Stimulated activated CD8-positive, alpha-beta memory T cell treated with anti-CD3 and anti-CD28 coated beads, Interleukin-2, amount 100 ng/mL, for 48 hours (primary cell): Measurements from ENCODE around the gene PCDHA9.
"Not testable (repeated sequence)": the region's sequence is repeated elsewhere in the genome, so short reads cannot be mapped to it uniquely, and the experiment has no call there.

Experiments used
- DNase-seq, 2 donors: peaks; one replicate each; pipeline ENCODE4 v3.0.0-alpha.2; 2020; ENCODE audit warnings: low read depth in 2 of 2

Gene PCDHA9

DNA sequence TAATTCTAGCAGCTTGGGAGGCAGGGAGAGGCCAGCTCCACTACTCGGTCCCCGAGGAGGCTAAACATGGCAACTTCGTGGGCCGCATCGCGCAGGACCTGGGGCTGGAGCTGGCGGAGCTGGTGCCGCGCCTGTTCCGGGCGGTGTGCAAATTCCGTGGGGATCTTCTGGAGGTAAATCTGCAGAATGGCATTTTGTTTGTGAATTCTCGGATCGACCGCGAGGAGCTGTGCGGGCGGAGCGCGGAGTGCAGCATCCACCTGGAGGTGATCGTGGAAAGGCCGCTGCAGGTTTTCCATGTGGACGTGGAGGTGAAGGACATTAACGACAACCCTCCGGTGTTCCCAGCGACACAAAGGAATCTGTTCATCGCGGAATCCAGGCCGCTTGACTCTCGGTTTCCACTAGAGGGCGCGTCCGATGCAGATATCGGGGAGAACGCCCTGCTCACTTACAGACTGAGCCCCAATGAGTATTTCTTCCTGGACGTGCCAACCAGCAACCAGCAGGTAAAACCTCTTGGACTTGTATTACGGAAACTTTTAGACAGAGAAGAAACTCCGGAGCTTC is 13.7 kb upstream of the PCDHA9 start:
- DNase-seq: not testable (repeated sequence)

DNA sequence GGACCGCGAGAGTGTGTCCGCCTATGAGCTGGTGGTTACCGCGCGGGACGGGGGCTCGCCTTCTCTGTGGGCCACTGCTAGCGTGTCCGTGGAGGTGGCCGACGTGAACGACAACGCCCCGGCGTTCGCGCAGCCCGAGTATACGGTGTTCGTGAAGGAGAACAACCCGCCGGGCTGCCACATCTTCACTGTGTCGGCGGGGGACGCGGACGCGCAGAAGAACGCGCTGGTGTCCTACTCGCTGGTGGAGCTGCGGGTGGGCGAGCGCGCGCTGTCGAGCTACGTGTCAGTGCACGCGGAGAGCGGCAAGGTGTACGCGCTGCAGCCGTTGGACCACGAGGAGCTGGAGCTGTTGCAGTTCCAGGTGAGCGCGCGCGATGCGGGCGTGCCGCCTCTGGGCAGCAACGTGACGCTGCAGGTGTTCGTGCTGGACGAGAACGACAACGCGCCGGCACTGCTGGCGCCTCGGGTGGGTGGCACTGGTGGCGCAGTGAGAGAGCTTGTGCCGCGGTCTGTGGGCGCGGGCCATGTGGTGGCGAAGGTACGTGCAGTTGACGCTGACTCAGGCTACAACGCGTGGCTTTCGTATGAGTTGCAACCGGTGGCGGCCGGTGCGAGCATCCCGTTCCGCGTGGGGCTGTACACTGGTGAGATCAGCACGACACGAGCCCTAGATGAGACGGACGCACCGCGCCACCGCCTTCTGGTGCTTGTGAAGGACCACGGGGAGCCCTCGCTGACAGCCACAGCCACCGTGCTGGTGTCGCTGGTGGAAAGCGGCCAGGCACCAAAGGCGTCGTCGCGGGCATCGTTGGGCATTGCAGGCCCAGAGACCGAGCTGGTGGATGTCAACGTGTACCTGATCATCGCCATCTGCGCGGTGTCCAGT is 12.3 kb upstream of the PCDHA9 start:
- no peak for DNase-seq

DNA sequence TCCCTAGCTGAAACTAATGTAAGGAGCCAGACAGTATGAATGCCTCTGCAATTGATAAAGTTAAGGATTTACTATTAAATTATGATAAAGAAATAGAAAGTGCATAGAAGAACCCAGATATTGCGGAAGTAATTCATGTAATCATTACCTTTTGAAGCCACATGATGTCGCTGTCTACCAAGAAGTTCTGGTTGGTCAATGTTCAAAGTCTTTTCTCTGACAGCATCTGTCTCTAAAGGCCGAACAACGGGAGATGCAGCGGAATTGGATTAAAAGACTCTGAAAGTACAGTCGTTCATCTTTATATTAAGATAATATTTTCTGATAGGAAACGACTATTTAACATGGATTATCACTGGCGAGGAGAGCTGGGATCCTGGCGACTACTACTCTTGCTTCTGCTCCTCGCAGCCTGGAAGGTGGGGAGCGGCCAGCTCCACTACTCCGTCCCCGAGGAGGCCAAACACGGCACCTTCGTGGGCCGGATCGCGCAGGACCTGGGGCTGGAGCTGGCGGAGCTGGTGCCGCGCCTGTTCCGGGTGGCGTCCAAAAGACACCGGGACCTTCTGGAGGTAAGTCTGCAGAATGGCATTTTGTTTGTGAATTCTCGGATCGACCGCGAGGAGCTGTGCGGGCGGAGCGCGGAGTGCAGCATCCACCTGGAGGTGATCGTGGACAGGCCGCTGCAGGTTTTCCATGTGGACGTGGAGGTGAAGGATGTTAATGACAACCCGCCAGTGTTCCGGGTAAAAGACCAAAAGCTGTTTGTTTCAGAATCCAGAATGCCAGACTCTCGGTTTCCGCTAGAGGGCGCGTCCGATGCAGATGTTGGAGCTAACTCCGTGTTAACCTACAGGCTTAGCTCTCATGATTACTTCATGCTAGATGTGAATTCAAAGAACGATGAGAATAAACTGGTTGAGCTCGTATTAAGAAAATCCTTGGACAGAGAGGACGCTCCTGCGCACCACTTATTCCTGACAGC is 6.9 kb upstream of the PCDHA9 start, which contains the start of gene PCDHA8:
PCDHA8 (plus strand) TSS at position 210 of the 985 bp plus-strand sequence; CDS start at position 345, 135 bp downstream.
- peak in 1 of 2 donors; percentile 9 for DNase-seq

DNA sequence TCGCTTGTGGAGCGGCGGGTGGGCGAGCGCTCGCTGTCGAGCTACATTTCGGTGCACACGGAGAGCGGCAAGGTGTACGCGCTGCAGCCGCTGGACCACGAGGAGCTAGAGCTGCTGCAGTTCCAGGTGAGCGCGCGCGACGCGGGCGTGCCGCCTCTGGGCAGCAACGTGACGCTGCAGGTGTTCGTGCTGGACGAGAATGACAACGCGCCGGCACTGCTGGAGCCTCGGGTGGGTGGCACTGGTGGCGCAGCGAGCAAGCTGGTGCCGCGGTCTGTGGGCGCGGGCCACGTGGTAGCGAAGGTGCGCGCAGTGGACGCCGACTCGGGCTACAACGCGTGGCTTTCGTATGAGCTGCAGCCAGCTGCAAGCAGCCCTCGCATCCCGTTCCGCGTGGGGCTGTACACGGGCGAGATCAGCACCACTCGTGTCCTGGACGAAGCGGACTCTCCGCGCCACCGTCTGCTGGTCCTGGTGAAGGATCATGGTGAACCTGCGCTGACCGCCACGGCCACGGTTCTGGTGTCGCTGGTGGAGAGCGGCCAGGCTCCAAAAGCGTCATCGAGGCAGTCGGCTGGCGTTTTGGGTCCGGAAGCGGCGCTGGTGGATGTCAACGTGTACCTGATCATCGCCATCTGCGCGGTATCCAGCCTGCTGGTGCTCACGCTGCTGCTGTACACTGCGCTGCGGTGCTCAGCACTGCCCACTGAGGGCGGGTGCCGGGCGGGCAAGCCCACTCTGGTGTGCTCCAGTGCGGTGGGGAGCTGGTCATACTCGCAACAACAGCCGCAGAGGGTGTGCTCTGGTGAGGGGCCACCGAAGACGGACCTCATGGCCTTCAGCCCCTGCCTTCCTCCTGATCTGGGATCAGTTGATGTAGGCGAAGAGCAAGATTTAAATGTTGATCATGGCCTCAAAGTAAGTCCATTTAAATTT is 5.1 kb upstream of the PCDHA9 start:
- no peak for DNase-seq

DNA sequence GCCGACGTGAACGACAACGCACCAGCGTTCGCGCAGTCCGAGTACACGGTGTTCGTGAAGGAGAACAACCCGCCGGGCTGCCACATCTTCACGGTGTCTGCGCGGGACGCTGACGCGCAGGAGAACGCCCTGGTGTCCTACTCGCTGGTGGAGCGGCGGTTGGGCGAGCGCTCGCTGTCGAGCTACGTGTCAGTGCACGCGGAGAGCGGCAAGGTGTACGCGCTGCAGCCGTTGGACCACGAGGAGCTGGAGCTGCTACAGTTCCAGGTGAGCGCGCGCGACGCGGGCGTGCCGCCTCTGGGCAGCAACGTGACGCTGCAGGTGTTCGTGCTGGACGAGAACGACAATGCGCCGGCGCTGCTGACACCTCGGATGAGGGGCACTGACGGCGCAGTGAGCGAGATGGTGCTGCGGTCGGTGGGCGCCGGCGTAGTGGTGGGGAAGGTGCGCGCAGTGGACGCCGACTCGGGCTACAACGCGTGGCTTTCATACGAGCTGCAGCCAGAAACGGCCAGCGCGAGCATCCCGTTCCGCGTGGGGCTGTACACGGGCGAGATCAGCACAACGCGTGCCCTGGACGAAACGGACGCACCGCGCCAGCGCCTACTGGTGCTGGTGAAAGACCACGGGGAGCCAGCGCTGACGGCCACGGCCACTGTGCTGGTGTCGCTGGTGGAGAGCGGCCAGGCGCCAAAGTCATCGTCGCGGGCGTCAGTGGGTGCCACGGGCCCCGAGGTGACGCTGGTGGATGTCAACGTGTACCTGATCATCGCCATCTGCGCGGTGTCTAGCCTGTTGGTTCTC is 1.9 kb downstream of the PCDHA9 start:
- not testable (repeated sequence) for DNase-seq

DNA sequence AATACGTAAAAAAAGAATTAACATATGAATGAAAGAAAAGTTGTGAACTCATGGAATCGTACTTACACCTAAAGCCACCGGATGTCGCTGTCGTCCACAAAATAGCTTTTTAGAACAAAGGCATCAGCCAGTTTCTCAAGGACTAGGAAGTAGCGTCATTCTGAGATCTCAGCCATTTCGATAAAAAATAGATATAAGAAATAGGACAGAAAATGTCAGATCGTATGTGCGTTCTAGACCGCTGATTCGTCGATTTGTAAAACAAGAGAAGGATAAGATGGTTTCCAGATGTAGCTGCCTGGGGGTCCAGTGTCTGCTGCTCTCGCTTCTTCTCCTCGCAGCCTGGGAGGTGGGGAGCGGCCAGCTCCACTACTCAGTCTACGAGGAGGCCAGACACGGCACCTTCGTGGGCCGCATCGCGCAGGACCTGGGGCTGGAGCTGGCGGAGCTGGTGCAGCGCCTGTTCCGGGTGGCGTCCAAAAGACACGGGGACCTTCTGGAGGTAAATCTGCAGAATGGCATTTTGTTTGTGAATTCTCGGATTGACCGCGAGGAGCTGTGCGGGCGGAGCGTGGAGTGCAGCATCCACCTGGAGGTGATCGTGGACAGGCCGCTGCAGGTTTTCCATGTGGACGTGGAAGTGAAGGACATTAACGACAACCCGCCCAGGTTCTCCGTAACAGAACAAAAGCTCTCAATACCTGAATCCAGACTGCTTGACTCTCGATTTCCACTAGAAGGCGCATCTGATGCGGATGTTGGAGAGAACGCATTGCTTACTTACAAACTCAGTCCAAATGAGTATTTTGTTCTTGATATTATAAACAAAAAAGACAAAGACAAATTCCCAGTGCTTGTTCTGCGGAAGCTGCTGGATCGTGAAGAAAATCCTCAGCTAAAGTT is 7.8 kb downstream of the PCDHA9 start, which contains the start of gene PCDHA10:
PCDHA10 (plus strand) TSS at position 126 of the 903 bp plus-strand sequence; CDS start at position 278, 152 bp downstream.
- no peak for DNase-seq

DNA sequence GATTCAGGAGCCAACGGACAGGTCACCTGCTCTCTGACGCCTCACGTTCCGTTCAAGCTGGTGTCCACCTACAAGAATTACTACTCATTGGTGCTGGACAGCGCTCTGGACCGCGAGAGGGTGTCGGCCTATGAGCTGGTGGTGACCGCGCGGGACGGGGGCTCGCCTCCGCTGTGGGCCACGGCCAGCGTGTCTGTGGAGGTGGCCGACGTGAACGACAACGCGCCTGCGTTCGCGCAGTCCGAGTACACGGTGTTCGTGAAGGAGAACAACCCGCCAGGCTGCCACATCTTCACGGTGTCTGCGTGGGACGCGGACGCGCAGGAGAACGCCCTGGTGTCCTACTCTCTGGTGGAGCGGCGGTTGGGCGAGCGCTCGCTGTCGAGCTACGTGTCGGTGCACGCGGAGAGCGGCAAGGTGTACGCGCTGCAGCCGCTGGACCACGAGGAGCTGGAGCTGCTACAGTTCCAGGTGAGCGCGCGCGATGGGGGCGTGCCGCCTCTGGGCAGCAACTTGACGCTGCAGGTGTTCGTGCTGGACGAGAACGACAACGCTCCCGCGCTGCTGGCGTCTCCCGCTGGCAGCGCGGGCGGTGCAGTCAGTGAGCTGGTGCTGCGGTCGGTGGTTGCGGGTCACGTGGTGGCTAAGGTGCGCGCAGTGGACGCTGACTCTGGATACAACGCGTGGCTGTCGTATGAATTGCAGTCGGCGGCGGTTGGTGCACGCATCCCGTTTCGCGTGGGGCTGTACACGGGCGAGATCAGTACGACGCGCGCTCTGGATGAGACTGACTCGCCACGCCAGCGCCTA is 9.2 kb downstream of the PCDHA9 start:
- DNase-seq: no peak

DNA sequence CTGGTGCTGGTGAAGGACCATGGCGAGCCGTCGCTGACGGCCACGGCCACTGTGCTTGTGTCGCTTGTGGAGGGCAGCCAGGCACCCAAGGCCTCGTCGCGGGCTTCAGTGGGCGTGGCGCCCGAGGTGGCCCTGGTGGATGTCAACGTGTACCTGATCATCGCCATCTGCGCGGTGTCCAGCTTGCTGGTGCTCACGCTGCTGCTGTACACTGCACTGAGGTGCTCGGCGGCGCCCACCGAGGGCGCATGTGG is 9.7 kb downstream of the PCDHA9 start:
- DNase-seq: no peak

DNA sequence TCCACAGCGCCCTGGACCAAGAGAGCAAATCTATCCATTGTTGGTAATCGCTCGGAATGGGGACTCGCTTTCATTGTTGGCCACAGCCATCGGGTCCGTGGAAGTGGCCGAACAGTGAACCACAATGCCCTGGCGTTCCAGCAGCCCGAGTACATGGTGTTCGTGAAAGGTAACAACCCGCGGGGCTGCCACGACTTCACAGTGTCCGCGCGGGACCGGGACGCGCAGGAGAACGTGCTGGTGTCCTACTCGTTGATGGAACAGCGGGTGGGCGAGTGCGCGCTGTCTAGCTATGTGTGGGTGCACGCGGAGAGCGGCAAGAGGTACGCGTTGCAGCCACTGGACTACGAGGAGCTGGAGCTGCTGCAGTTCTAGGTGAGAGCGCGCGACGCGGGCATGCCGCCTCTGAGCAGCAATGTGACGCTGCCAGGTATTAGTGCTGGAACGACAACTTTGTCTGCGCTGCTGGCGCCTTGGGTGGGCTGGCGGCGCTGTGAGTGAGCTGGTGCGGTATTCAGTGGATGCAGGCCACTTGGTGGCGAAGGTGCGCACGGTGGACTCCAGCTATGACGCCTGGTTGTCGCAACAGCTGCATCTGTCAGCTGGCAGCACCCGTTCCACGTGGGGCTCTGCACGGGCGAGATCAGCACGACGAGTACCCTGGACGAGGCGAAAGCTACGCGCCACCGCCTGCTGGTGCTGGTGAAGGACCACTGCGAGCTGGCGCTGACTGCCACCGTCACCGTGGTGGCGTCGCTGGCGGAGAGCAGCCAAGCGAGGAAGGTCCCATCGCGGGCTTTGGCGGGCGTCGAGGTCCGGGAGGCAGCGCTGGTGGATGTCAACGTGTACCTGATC is 14.5 kb downstream of the PCDHA9 start:
- DNase-seq: no peak

DNA sequence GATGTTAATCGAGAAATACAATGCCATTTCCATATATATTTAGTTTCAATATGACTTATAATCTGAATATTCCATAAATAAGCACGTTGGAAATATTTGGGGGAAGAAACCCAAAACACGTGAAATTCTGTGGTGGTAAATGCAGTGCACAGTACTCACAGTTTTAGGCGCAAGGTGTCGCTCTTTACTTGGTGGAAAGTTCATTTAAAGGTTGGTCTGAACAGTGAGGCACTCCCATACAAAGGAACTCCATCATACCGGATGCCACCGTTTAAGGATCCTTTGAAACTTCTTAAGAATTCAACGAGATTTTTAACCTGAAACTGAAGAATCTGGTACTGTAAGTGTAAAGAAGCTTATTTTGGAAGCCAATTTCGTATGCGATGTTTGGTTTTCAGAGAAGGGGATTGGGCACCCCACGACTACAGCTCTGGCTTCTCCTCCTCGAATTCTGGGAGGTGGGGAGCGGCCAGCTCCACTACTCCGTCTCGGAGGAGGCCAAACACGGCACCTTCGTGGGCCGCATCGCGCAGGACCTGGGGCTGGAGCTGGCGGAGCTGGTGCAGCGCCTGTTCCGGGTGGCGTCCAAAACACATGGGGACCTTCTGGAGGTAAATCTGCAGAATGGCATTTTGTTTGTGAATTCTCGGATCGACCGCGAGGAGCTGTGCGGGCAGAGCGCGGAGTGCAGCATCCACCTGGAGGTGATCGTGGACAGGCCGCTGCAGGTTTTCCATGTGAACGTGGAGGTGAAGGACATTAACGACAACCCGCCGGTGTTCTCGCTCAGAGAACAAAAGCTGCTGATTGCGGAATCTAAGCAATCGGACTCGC is 20.8 kb downstream of the PCDHA9 start, which contains the start of gene PCDHA11:
PCDHA11 (plus strand) TSS at position 237 of the 834 bp plus-strand sequence; CDS start at position 384, 147 bp downstream.
- DNase-seq: no peak

DNA sequence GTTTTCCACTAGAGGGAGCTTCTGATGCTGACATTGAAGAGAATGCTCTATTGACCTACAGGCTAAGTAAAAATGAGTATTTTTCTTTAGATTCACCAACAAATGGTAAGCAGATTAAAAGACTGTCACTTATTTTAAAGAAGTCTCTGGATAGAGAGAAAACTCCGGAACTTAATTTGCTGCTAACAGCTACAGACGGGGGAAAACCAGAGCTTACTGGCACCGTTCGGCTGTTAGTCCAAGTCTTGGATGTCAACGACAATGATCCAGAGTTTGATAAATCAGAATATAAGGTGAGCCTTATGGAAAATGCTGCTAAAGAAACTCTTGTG is 21.3 kb downstream of the PCDHA9 start:
- no peak for DNase-seq

DNA sequence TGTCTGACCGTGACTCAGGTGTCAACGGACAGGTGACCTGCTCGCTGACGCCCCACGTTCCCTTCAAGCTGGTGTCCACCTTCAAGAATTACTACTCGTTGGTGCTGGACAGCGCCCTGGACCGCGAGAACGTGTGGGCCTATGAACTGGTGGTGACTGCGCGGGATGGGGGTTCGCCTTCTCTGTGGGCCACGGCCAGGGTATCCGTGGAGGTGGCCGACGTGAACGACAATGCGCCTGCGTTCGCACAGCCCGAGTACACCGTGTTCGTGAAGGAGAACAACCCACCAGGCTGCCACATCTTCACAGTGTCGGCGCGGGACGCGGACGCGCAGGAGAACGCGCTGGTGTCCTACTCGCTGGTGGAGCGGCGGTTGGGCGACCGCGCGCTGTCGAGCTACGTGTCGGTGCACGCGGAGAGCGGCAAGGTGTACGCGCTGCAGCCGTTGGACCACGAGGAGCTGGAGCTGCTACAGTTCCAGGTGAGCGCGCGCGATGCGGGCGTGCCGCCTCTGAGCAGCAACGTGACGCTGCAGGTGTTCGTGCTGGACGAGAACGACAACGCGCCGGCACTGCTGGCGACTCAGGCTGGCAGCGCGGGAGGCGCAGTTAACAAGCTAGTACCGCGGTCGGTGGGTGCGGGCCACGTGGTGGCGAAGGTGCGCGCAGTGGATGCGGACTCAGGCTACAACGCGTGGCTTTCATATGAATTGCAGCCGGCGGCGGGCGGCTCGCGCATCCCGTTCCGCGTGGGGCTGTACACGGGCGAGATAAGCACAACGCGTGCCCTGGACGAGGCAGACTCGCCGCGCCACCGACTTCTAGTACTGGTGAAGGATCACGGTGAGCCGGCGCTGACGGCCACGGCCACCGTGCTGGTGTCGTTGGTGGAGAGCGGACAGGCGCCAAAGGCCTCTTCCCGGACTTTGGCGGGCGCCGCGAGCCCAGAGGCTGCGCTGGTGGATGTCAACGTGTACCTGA is 22.3 kb downstream of the PCDHA9 start:
- DNase-seq: no peak

DNA sequence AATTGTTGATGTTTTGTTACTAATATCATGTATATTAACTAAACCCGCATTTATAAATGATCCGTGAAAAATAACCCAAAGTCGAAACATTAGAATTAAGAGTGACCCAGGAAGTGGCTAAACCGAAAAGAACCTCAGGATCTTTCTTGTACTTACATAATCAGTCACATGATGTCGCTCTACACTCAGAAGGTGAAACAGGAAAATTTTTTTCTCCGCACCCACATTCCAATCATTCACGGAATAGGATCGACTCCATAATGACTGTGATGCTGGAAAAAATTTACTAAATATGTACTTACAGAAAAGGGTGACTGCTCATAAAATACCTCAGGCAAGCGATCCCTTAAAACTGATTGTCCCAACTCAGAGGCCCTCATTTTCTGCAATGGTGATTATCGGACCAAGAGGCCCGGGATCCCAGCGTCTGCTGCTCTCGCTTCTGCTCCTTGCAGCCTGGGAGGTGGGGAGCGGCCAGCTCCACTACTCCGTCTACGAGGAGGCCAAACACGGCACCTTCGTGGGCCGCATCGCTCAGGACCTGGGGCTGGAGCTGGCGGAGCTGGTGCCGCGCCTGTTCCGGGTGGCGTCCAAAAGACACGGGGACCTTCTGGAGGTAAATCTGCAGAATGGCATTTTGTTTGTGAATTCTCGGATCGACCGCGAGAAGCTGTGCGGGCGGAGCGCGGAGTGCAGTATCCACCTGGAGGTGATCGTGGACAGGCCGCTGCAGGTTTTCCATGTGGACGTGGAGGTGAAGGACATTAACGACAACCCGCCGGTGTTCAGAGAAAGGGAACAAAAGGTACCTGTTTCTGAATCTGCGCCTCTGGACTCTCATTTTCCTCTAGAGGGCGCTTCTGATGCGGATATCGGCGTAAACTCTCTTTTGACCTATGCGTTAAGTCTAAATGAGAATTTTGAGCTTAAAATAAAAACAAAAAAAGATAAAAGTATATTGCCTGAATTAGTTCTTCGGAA is 27.2 kb downstream of the PCDHA9 start, which contains the start of gene PCDHA12:
PCDHA12 (plus strand) TSS at position 224 of the 981 bp plus-strand sequence; CDS start at position 389, 165 bp downstream.
- DNase-seq: no peak
